NT2/D1 (cell line): ENCODE measurements around the gene IMMP2L.

Experiments used
- SUZ12 ChIP-seq: IDR thresholded peaks from 2 replicates; pipeline ENCODE4 v1.6.1; 2011; ENCODE audit not compliant: insufficient read length, insufficient read depth; ENCODE audit errors: extremely low read depth
- YY1 ChIP-seq: IDR thresholded peaks from 2 replicates; pipeline ENCODE4 v1.6.1; 2011; ENCODE audit not compliant: insufficient read length, insufficient read depth
- ZNF274 ChIP-seq: IDR thresholded peaks from 2 replicates; pipeline ENCODE4 v1.6.1; 2011; ENCODE audit warnings: mild to moderate bottlenecking, low read depth, low read length

DNA sequence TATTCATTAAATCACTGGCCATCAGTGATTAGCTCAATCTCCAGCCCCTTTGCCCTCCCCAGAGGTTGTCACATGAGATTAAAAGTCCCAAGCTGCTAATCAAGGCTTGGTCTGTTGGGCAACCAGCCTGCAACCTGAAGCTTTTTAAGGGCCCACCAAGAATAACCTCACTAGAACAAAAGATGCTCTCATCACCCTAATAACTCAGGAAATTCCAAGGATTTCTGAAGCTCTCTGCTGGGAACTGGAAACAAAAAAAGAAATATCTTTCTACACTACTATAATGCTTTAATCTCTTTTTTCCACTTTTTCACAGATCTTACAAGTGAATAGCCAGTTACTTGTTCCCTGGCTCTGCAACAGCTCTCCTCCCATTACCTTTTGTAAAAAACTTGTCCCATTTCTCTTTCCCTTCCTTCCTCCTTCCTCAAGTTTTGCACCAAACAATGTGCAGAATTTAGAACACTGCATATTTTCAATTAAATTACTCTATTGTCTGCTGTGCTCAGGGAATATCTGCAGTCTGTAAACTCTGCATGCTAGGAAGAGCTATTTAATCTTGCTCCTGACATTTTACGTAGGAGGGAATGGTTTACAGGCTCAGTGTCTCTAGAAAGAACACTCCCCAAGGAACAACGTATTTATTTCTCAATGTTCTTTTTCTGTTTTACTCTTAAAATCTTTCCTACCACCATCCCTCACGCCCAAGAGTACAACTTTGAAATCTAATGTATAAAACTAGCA is 169.1 kb downstream of the IMMP2L start:
- TF ChIP-seq ZNF274: no peak
- TF ChIP-seq SUZ12: no peak
- no peak for TF ChIP-seq YY1
